ENCODE results near the gene PRDX1.

DNA sequence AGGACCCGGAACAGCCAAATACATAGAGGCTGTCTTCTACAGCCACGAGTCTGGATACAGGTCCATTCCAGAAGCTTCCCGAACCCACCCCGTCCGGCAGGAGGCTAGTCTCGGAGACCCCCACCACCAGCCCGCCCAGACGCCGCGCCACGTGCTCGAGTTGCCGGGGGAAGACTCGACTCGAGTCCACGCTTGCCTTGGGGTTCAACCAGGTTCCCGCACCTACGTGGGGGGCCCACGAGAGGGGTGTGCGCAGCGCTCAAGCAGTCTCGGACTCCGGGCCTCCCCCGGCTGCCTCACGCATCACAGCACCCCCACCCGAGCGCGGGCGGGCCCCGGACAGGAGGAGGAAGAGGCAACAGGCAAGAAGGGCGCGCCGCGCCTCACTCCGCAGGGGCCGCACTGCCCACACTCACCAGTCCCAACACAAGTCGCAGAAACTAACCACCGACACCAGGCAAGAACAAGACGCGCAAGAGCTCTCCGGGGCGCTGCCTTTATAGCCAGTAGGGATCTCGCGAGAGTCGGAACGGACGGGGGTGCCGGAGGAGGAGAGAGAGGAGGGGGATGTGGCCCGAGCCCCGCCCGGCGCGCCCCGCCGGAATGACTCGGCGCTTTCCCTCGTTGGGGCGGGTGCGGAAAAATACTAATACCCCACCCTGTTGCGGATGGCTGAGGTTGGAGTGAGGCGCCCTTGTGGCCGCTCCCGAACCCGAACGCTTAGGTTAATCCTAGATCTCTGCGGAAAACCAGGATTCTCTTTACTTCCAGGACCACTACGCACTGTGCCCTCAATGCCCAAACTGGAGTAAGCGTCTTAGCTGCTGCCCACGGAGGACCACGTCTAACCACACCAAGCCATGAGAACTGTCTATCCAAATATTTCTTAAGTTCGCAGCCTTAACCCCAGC lies at the start of gene PRDX1:
- TF ChIP-seq, protein P1, sequence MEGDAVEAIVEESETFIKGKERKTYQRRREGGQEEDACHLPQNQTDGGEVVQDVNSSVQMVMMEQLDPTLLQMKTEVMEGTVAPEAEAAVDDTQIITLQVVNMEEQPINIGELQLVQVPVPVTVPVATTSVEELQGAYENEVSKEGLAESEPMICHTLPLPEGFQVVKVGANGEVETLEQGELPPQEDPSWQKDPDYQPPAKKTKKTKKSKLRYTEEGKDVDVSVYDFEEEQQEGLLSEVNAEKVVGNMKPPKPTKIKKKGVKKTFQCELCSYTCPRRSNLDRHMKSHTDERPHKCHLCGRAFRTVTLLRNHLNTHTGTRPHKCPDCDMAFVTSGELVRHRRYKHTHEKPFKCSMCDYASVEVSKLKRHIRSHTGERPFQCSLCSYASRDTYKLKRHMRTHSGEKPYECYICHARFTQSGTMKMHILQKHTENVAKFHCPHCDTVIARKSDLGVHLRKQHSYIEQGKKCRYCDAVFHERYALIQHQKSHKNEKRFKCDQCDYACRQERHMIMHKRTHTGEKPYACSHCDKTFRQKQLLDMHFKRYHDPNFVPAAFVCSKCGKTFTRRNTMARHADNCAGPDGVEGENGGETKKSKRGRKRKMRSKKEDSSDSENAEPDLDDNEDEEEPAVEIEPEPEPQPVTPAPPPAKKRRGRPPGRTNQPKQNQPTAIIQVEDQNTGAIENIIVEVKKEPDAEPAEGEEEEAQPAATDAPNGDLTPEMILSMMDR (conservative IDR thresholded peaks at IDR 0.05; ENCODE audit: low read depth, low read length), result 0 out of 2 replicates have a peak, but pooled peaks have one; percentile 14
- TF ChIP-seq POLR2A (IDR thresholded peaks at IDR 0.05; ENCODE audit: low read depth, low read length), result peak; percentile 100
- no peak for TF ChIP-seq RAD21 (IDR thresholded peaks at IDR 0.05; ENCODE audit: low read length)
- TF ChIP-seq SMC3 (IDR thresholded peaks at IDR 0.05; ENCODE audit: low read depth, low read length), result no peak
- TF ChIP-seq CEBPB (IDR thresholded peaks at IDR 0.05; ENCODE audit: low read depth, low read length), result no peak
- peak; percentile 79 for TF ChIP-seq MAFK (IDR thresholded peaks at IDR 0.05; ENCODE audit: low read depth, low read length)
- peak; percentile 100 for TF ChIP-seq MAZ (IDR thresholded peaks at IDR 0.05; ENCODE audit: borderline replicate concordance, low read depth, low read length)
- no peak for TF ChIP-seq FOS (IDR thresholded peaks at IDR 0.05; ENCODE audit: low read depth, low read length)
- TF ChIP-seq RFX5 (IDR thresholded peaks at IDR 0.05; ENCODE audit: low read depth, low read length), result no peak
- TF ChIP-seq, protein P2, sequence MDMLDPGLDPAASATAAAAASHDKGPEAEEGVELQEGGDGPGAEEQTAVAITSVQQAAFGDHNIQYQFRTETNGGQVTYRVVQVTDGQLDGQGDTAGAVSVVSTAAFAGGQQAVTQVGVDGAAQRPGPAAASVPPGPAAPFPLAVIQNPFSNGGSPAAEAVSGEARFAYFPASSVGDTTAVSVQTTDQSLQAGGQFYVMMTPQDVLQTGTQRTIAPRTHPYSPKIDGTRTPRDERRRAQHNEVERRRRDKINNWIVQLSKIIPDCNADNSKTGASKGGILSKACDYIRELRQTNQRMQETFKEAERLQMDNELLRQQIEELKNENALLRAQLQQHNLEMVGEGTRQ (IDR thresholded peaks at IDR 0.05; ENCODE audit: low read depth, low read length), result no peak
- no peak for TF ChIP-seq RCOR1 (IDR thresholded peaks at IDR 0.05; ENCODE audit: insufficient replicate concordance, low read length)

All from IMR-90 (cell line).